A549 (cell line): Measurements from ENCODE around the gene WIZ.

Experiments used
- HOXA7 ChIP-seq: fragments of 250-450 bp; sonication (Bioruptor Pico); IDR thresholded peaks from 2 replicates; pipeline ENCODE4 v1.5.0; 2020; ENCODE audit warnings: mild to moderate bottlenecking, moderate library complexity
- POLR2A ChIP-seq: IDR thresholded peaks from 2 replicates; pipeline ENCODE4 v1.6.1; 2012; ENCODE audit warnings: mild to moderate bottlenecking, low read length
- ZSCAN20 ChIP-seq: fragments of 250-450 bp; sonication (Bioruptor Pico); IDR thresholded peaks from 2 replicates; pipeline ENCODE4 v1.8.0; 2022; ENCODE audit warnings: mild to moderate bottlenecking, moderate library complexity
- TF ChIP-seq, protein P1 (sequence below): fragments of >200 bp; sonication (Bioruptor Twin); formaldehyde crosslinking; IDR thresholded peaks from 3 replicates; pipeline ENCODE4 v1.5.1; 2016
- TF ChIP-seq, protein P2 (sequence below): fragments of 200-600 bp; sonication (generic); IDR thresholded peaks from 2 replicates; pipeline ENCODE4 v1.6.1; 2016; ENCODE audit warnings: antibody characterized with exemption, mild to moderate bottlenecking, moderate library complexity

DNA sequence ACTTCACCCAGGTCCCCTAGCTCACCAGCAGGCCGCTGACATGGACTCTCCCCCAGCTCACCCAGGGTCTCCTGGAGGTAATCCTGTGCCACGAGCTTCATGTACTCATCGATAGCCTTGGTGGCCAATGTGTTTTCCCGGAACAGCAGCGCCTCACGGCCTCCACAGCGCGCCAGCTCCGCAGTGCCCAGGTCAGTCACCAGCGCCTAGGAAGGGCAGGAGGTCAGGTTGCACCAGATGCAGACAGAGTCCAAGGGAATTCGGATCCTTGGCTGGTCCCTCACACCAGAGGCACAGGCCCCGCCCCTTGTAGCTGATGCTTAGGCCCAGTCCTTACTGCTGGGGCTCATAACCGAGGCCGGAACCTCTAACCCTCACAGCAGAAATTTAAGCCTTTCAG lies 6.7 kb upstream of the WIZ start:
- TF ChIP-seq HOXA7 (CRISPR knock-in tag): no peak
- TF ChIP-seq, protein P1, sequence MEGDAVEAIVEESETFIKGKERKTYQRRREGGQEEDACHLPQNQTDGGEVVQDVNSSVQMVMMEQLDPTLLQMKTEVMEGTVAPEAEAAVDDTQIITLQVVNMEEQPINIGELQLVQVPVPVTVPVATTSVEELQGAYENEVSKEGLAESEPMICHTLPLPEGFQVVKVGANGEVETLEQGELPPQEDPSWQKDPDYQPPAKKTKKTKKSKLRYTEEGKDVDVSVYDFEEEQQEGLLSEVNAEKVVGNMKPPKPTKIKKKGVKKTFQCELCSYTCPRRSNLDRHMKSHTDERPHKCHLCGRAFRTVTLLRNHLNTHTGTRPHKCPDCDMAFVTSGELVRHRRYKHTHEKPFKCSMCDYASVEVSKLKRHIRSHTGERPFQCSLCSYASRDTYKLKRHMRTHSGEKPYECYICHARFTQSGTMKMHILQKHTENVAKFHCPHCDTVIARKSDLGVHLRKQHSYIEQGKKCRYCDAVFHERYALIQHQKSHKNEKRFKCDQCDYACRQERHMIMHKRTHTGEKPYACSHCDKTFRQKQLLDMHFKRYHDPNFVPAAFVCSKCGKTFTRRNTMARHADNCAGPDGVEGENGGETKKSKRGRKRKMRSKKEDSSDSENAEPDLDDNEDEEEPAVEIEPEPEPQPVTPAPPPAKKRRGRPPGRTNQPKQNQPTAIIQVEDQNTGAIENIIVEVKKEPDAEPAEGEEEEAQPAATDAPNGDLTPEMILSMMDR: no peak
- TF ChIP-seq ZSCAN20 (CRISPR knock-in tag): no peak
- no peak for TF ChIP-seq POLR2A
- TF ChIP-seq, protein P2, sequence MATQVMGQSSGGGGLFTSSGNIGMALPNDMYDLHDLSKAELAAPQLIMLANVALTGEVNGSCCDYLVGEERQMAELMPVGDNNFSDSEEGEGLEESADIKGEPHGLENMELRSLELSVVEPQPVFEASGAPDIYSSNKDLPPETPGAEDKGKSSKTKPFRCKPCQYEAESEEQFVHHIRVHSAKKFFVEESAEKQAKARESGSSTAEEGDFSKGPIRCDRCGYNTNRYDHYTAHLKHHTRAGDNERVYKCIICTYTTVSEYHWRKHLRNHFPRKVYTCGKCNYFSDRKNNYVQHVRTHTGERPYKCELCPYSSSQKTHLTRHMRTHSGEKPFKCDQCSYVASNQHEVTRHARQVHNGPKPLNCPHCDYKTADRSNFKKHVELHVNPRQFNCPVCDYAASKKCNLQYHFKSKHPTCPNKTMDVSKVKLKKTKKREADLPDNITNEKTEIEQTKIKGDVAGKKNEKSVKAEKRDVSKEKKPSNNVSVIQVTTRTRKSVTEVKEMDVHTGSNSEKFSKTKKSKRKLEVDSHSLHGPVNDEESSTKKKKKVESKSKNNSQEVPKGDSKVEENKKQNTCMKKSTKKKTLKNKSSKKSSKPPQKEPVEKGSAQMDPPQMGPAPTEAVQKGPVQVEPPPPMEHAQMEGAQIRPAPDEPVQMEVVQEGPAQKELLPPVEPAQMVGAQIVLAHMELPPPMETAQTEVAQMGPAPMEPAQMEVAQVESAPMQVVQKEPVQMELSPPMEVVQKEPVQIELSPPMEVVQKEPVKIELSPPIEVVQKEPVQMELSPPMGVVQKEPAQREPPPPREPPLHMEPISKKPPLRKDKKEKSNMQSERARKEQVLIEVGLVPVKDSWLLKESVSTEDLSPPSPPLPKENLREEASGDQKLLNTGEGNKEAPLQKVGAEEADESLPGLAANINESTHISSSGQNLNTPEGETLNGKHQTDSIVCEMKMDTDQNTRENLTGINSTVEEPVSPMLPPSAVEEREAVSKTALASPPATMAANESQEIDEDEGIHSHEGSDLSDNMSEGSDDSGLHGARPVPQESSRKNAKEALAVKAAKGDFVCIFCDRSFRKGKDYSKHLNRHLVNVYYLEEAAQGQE: no peak
